NCI-H69 (cell line): ENCODE measurements around the gene XBP1.
A peak's percentile ranks its signal among the peaks of the same experiment; 100 is the strongest.
"Not testable (repeated sequence)": the region's sequence is repeated elsewhere in the genome, so short reads cannot be mapped to it uniquely, and the experiment has no call there.

Experiments used
- DNase-seq: peaks from one replicate; lab custom pipeline; 2025; lab: John Stamatoyannopoulos, UW

XBP1 gene

DNA sequence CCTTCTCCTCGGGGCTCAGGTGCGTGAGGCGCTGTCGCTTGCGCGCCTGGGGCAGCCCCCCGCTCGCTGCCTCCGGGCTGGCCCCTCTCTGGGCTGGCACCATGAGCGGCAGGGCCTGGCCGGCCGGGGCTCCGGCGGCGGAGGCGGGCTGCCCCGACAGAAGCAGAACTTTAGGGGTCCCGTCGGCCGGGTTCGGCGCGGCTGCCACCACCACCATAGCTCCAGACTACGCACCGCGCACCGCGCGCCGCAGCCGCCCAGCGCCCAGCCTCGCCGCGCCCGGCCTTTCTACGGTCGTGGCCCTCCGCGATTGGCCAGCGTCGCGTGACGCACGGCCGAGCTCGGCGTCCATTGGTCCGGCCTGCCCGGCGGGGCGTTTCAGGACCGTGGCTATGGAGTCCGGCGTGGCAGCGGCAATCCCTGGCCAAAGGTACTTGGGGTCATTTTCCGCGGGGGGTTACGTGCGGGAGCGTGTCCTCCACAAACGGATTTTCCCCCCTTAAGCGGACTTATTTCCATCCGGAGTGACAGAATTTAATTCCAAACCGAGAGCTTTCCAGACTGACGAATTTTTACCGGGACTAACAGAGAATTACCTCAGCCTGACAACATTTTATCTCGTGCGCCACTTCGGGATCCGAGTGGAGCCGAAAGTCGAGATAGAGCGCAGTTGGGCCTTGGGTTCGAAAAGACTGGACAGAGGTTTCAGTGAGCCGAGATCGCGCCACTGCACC, at the start of gene XBP1:
XBP1 (minus strand) TSS at position 262 of the 734 bp plus-strand sequence.
- DNase-seq: peak; percentile 98

DNA sequence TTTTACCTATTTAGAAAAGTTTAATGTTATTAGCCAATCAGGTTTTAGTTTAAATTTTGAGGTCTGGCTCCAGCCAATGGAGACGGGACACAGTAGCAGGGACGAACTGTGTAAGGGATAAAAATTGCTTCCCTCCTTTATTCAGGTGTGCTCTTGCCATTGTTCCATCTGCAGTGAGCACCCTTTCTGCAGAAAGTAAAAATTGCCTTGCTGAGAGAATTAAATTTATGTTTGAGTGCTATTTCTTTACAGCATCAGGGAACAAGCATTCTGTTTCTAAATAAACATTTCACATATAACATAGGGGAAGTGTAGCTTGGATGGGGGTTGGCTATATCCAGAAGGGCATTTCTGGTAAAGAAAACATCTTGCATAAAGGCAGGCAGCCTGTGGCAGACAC, 46.6 kb upstream of the XBP1 start:
- no peak for DNase-seq

DNA sequence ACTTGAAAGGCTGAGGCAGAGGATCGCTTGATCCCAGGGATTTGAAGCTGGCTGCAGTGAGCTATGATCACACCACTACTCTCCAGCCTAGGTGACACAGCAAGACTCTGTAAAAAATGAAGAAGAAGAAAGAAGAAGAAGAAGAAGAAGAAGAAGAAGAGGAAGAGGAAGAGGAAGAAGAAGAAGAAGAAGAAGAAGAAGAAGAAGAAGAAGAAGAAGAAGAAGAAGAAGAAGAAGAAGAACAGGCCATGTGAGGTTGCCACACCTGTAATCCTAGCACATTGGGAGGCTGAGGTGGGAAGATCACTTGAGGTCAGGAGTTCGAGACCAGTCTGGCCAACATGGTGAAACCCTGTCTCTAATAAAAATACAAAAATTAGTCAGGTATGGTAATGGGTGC, 43.9 kb upstream of the XBP1 start:
- DNase-seq: not testable (repeated sequence)

DNA sequence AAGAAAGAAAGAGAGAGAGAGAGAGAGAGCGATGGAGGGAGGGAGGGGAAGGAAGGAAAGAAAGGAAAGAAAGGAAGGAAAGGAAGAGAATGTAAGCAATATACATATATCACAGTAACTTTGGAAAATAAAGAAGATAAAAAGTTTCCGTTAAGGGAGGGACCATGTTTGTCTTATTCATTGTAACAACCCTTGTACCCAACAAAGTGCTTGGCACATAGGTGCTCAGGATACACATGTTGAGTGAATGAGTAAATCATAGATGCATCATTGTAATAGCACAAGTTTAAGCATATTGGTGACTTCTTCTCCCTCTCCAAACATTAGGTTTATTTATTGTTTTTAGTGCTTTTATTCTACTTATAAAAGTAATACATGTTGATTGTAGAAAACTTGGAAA, 43.3 kb upstream of the XBP1 start:
- DNase-seq: no peak

DNA sequence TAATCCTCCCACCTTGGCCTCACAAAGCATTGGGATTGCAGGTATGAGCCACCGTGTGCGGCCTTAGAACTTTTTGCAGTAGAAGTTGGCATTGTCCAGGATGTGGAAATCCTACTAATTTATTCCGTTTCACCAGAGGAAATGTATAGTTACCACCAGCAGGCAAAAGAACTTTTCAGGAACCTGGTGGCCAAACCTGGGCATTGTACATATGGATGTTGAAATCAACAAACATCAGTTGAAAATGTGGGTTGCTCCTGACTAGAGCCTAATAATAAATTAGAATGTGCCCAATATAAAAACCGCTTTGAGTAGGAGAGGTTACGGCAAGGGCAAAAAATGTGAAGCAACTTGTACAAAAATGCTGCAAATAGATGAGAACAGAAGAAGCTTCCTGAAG, 40.7 kb upstream of the XBP1 start:
- DNase-seq: no peak

DNA sequence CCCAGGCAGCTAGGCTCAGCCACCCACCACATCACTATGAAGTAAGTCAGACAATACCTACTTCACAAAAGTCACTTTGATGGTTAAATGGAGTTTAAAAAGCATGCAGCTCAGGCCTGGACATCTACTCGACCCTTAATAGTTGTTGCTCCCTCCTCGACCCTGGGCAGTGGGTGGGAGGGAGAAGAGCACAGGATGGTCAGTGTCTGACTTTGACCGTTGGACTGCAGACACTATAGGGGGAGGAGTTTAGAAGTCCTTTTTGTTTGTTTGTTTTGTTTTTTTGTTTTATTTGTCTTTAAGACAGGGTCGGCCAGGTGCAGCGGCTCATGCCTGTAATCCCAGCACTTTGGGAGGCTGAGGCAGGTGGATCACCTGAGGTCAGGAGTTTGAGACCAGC, 38.6 kb upstream of the XBP1 start:
- DNase-seq: no peak

DNA sequence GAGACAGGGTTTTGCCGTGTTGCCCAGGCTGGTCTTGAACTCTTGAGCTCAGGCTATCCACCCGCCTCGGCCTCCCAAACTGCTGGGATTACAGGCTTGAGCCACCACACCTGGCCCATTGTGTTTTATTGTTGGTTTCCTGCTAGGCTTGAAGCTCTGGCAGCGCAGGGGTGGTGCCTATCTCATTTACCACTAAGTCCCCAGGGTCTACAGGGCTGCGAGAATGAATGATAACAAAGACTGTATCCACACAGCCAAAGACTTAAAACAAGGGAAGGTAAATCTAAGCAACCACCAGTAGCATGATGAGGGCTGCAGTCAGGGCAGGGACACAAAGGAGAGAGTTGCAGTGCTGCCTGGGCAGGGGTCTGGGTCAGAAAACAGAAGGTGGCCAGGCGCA, 37.3 kb upstream of the XBP1 start:
- peak; percentile 81 for DNase-seq

DNA sequence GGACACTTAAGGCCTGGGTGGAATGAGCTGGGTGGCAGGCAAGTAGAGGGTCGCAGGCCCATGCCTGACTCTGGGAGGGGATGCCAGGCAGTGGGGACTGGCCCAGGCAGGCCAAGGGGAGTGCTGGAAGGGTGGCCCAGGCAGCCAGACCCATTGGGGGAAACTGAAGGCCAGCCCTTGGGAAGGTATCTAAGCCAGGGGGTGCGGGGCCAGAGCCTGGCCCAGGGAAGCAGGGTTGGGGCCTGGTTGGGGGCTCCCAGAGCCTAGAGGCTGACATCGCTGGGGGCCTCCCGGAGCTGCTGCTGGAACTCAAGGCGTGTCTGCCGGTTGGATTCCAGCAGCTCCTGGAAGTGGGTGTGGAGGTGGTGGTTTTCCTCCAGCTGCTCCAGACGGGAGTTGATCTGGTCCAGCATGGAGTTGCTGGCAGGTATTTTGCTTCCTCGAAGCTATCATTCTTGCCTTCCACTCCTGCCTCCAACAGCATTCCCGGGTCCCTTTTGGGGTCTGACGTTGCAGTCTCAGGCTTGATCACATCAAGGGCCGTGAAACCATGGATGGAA, 35.3 kb upstream of the XBP1 start:
- DNase-seq: no peak

DNA sequence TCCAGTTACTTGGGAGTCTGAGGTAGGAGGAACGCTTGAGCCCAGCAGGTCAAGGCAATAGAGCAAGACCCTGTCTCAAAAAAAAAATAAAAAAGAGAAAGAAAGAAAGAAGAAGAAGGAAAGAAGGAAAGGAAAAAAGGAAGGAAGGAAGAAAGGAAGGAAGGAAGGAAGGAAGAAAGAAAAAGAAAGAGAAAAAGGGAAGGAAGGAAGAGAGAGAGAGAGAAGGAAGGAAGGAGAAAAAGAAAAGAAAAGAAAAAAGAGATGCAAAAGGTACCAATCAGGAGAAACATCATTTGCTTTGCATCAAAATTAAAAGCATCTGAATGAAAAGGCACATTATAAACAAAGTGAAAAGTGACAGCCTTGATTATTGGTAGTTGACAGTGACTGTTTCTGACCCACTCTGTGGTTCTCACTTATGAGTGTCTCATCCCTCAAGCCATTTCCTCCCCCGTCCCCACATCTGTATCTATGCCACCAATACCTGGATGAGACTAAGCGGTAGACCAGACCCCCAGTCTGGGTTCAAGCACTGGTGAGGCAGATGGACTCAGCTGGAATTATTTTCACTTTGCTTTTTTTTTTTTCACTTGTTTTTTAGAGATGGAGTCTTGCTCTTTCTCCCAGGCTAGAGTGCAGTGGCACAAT, 33.0 kb upstream of the XBP1 start:
- no peak for DNase-seq

DNA sequence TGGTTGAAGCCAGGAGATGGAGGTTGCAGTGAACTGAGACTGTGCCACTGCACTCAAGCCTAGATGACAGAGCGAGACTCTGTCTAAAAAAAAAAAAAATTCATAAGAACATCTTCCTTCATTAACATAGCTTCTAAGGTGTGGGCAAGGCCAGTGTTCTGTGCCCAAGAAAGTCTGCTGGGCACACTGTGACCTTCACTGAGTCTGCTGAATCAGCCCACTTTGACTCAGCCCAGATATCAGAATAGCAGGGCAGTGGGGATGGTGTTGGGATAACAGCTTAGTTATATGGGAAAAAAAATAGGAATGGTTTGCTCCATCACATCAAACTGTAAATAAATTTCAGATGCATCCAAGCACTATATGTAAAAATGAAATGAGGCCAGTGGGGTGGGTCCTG, 32.4 kb upstream of the XBP1 start:
- DNase-seq: no peak

DNA sequence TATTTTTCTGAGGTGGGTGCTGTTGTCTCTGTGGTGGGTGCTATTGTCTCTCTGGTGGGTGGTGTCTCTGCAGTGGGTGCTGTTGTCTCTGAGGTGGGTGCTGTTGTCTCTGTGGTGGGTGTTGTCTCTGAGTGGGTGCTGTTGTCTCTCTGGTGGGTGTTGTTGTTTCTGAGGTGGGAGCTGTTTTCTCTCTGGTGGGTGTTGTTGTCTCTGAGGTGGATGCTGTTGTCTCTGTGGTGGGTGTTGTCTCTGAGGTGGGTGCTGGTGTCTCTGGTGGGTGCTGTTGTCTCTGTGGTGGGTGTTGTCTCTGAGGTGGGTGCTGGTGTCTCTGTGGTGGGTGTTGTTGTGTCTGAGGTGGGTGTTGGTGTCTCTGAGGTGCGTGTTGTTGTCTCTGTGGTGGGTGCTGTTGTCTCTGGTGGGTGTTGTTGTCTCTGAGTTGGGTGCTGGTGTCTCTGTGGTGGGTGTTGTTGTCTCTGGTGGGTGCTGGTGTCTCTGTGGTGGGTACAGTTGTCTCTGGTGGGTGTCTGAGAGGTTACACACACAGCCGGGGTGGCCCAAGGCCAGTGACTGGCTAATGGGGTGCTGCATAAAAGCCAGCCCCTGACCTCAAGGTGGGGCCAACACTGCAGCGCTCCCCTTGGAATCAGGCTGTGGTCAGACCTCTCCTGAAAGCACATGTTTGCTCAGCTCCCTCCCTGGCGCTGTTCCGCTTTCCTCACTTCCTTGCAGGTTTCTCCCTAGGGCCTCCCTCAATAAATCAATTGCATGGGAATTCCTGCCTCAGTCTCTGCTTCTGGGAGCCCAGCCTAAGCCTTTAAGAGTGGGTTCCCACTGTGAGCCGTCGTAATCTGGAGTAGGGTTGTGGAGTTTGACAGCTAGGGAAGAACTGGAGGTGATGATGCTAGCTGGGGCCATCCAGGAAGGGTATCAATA, 31.0 kb upstream of the XBP1 start:
- peak; percentile 22 for DNase-seq

DNA sequence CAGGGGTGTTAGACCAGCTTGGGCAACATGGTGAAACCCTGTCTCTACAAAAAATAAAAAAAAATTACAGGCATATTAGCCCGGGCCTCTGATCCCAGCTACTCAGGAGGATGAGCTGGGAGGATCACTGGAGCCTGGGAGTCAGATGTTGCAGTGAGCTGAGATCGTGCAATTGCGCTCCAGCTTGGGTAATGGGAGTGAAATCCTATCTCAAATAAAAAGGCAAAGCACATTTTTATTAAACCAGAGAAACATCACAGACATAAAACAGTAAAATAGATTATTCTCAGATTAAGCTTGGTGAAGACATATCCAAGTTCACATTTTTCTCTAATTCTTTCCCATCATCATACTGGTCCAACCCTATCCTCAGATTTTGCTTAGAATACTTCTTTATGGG, 30.1 kb upstream of the XBP1 start:
- DNase-seq: no peak

DNA sequence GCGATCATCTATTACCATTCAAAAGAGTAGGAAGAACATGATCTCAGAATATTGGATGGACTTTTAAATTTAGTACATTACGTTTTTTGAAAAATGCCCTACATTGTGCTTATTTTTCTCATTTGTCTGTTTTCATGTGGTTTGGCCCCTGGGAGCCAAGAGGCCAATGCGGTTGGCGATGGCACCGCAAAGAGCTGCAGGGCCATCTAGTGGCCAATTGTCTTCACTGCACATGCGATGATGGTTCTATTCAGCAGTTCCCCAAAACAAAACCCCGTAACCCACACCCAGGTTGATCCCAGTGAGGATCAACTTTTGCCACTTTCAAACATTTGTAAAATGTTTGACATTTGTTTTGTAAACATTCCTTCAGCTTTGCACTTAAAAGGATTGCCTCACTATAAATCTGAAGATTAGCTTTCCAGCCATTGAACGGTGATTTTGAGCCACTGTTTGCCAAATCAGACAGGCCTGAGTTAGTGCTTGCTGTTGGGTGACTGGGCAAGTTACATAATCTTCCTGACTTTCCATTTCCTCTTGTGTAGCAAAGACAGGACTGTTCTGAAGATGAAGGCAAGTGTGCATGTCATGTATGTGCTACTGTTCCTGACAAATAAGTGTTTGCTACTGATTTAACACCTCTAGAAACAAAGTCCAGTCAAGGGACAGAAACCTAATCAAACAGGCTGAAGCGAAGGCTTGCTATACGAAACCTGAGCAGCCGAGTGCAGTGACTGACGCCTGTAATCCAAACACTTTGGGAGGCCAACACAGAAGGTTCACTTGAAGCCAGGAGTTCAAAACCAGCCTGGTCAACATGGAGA, 29.2 kb upstream of the XBP1 start:
- DNase-seq: peak; percentile 80

DNA sequence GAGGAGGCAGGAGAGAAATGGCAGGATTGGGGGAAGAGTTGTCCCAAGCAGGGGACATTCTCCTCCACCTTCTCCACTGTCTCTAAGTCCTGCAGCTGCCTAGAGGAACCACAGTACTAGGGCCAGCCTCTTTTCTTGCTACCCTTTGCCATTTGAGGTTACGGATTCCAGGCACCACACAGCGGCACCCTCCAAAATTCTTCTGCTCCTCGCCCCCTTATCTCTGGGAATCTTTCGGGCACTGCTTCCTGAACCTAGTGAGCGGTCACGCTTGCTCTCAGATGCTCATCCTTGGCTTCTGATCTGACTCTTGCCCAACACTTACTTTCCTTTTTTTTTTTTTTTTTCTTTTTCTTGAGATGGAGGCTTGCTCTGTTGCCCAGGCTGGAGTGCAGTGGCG, 26.6 kb upstream of the XBP1 start:
- DNase-seq: no peak

DNA sequence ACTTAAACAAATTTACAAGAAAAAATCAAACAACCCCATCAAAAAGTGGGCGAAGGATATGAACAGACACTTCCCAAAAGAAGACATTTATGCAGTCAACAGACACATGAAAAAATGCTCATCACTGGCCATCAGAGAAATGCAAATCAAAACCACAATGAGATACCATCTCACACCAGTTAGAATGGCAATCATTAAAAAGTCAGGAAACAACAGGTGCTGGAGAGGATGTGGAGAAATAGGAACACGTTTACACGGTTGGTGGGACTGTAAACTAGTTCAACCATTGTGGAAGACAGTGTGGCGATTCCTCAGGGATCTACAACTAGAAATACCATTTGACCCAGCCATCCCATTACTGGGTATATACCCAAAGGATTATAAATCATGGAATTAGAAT, 26.1 kb upstream of the XBP1 start:
- DNase-seq: not testable (repeated sequence)

DNA sequence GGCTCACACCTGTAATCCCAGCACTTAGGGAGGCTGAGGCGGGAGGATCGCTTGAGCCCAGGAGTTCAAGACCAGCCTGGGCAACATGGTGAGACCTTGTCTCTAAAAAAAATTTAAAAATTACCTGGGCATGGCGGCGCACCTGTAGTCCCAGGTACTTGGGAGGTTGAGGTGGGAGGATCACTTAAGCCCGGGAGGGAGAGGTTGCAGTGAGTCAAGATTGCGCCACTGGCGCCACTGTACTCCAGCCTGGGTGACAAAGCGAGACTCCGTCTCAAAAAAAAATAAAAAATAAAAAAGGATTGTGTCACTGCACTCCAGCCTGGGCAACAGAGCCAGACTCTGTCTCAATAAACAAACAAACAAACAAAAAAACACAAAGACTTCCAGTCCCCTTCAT, 24.1 kb upstream of the XBP1 start:
- DNase-seq: not testable (repeated sequence)

DNA sequence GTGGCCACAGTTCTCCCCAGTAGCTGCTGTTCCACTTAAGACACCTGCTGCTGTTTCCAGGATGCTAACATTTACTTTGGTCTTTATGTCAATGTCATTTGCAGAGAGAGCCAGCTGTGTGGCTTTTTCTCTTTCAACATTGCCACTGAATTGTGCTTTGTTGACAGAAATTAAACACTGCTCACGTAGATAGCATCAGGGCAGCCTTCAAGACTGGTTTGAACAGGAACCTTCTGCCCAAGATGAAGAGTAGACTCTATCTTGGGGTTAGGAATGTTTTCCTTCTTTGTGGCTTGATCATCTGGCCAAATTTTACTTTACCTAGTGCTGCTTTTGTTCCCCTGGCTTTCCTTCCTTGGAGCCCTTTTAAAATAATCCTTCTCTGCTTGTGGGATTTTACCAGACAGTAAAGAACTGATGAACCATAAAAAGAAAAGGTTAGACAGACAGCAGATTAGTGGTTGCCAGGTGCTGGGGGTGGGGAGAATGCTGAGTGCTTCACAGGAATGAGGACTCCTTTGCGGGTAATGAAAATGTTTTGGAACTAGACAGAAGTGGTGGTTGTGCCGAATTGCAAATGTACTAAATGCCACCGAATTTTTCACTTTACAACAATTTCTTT, 22.7 kb upstream of the XBP1 start:
- peak; percentile 98 for DNase-seq

DNA sequence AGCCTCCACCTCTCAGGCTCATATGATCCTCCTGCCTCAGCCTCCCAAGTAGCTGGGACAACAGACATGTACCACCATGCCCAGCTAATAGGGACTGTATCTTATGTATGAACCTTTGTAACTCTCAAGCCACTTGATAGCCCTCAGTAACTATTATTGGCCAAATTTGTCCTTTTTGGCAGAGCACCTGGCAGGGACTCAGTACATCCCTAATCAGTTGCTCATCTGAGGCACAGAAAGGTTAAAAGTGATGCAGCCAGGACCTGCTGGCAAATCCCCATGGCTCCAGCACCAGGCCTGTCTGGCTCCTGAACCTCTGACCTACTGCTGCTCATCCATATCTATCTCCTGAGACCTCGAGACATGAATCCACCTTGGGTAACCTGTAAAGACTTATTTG, 21.1 kb upstream of the XBP1 start:
- DNase-seq: no peak

DNA sequence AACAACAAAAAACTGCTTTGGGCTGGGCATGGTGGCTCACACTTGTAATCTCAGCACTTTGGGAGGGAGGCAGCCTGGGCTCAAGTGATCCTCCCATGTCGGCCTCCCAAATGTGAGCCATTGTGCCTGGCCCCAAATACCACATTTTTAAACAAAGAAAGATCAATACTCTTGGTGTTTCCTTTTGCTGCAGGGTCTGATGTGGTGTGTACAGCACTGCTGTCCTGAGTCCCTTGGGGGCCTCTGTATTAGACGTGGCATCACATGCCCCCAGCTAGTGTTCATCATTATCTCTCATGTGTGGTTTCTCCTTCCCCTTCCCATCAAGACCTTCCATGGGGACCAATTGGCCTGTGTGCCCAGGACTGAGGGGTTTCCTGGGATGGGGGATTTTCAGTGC, 20.5 kb upstream of the XBP1 start:
- no peak for DNase-seq

DNA sequence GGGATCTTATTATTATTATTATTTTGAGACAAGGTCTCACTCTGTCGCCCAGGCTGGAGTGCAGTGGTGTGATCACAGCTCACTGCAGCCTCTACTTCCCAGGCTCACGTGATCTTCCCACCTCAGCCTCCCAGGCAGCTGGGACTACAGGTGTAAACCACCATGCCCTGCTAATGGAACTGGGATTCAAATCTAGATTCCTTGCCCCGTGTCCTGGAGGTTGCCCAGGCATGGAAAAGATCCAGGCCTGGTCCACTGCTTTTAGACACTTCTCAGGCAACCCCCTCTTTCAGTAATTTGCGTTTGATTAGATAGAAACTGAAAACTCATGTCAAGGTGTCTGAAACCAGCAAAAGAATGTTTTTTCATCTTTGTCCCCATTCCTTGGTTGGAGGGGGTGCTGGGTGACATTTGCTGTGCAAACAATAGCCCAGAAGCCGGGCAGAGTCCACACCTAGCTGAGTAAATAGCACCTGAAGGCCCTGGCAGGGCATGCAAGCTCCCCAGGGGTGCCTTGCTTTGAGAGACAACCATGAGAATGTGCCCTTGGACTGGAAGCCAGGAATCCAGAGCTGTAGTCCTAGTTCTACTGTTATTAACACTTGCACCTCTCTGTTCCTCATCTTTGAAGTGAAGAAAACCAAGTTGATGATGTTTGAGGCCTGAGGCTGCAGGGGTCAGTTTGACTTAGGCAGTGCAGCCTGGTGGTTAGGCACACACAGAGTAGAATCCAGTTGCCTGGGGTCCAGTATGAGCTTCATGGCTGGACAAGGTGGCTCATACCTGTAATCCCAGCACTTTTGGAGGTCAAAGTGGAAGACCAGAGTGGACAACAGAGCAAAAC, 19.1 kb upstream of the XBP1 start:
- peak; percentile 84 for DNase-seq
